ENCODE results near the gene HYOU1. TPM values are rescaled to one million over a fixed set of nuclear protein-coding genes. Genes with fewer than 3 reads are reported as not detected.

Gene HYOU1
- total RNA-seq, 2 experiments from 2014 or later = 76.5 to 81.4 TPM

- peak in 1 of 14 experiments; percentile 41 for DNase-seq
- peak overlapping the region; percentile 74 to 81 for H3K27ac ChIP-seq (ENCODE audit: low read depth in 1 of 2, low read length in 2 of 2)
- Mint-ChIP-seq H3K36me3 (ENCODE audit: low read depth) (peaks cover 37% of the 10 kb centered on the region), H3K9me3 (no peaks in the 10 kb centered on the region), H3K4me1 (ENCODE audit: low read depth) (peaks cover 25% of the 10 kb centered on the region), H3K4me3 (peak overlapping the region; percentile 92), H3K27ac (peak overlapping the region; percentile 88), H3K27me3 (no peaks in the 10 kb centered on the region)
- H3K36me3 ChIP-seq (ENCODE audit: insufficient read depth, low read length) = peaks cover 21% of the 10 kb centered on the region
- intact Hi-C loops (cut with DNase I, micrococcal nuclease) = loop anchor here (1.0 to 5.0 kb wide), 5 partner anchors 9 to 37 kb away; partner anchors contain the start of genes DPAGT1 (in 1 of the 2), HINFP (in 1 of the 2) and HYOU1 (in 1 of the 2)
- POLR2A ChIA-PET = interaction anchor here (1.4 to 5.5 kb wide), 9 partner anchors 9 to 67 kb away, joined by 3 to 60 read pairs (median 12); partner anchors contain the start of genes C2CD2L, DPAGT1, HINFP and HYOU1
- no peak for ATAC-seq (ENCODE audit: poor library complexity)
- peak overlapping the region; percentile 79 for H3K4me3 ChIP-seq (ENCODE audit: low read length)
- H3K27me3 ChIP-seq (ENCODE audit: control insufficient read depth in 1 of 2, insufficient read depth in 2 of 2, low read length in 2 of 2) = no peaks in the 10 kb centered on the region
- H3K4me1 ChIP-seq (ENCODE audit: insufficient read depth, low read length) = peaks cover 26% of the 10 kb centered on the region
- CTCF ChIA-PET = interaction anchor here (0.6 to 1.8 kb wide), 4 partner anchors 10 to 55 kb away, joined by 3 to 8 read pairs (median 6); partner anchors contain the start of genes DPAGT1 and VPS11
- no peaks in the 10 kb centered on the region for H3K9me3 ChIP-seq (ENCODE audit: control insufficient read depth in 1 of 2, insufficient read depth in 1 of 2, low read length in 2 of 2)
- no peak for TF ChIP-seq CTCF (IDR thresholded peaks at IDR 0.05)
Measured at GRCh38 chr11:119085437-119085847, 28.4 kb upstream of the HYOU1 start.

DNA sequence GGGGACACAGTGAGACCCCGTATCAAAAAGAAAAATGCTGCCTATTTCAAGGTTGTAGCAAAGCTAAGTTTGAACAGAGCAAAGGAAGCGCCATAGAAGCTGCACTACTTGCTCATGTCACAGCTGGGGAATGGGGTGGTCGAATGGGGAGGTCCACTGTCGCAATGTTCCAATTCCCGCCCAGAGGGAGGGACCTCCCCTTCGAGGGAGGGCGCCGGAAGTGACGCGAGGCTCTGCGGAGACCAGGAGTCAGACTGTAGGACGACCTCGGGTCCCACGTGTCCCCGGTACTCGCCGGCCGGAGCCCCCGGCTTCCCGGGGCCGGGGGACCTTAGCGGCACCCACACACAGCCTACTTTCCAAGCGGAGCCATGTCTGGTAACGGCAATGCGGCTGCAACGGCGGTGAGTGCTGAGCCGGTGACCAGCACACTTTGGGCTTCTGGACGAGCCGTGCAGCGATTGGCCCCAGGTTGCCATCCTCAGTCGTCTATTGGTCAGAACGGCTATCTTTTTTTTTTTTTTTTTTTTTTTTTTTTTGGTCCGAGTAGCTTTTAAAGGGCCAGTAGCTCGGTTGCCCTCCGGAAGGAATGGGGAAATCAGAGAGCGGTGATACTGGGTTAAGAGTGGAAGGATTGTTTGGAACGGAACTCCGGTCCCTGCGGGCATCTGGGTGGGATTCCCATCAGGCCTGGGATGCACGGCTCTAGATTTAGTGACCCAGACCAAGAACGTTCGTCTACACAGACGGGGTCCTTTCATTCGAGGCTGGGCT is 27.8 kb upstream of the HYOU1 start, which contains the start of gene HMBS:
HMBS (plus strand) TSS at position 219 of the 774 bp plus-strand sequence; CDS start at position 372, 153 bp downstream.
- Mint-ChIP-seq H3K27ac (peak within 1 kb of the TSS; percentile 88), H3K27me3 (no peaks in the 10 kb centered on the region), H3K4me1 (ENCODE audit: low read depth) (peaks cover 25% of the 10 kb centered on the region), H3K36me3 (ENCODE audit: low read depth) (peaks cover 43% of the 10 kb centered on the region), H3K4me3 (peak within 1 kb of the TSS; percentile 92), H3K9me3 (no peaks in the 10 kb centered on the region)
- Histone ChIP-seq H3K27ac (ENCODE audit: low read depth in 1 of 2, low read length in 2 of 2) (peak within 1 kb of the TSS; percentile 74 to 81), H3K4me3 (ENCODE audit: low read length) (peak within 1 kb of the TSS; percentile 79), H3K4me1 (ENCODE audit: insufficient read depth, low read length) (peaks cover 26% of the 10 kb centered on the region), H3K27me3 (ENCODE audit: control insufficient read depth in 1 of 2, insufficient read depth in 2 of 2, low read length in 2 of 2) (no peaks in the 10 kb centered on the region), H3K9me3 (ENCODE audit: control insufficient read depth in 1 of 2, insufficient read depth in 1 of 2, low read length in 2 of 2) (no peaks in the 10 kb centered on the region), H3K36me3 (ENCODE audit: insufficient read depth, low read length) (peaks cover 26% of the 10 kb centered on the region)
- intact Hi-C loops (cut with DNase I, micrococcal nuclease) = loop anchor here (1.0 to 5.0 kb wide), 6 partner anchors 9 to 37 kb away; partner anchors contain the start of genes DPAGT1 (in 1 of the 2), HINFP (in 1 of the 2), HYOU1 (in 1 of the 2) and VPS11 (in 1 of the 2)
- peak; percentile 94 for ATAC-seq (ENCODE audit: poor library complexity)
- DNase-seq = peak; percentile 70 to 96 (median 88)
- TF ChIP-seq CTCF (IDR thresholded peaks at IDR 0.05) = no peak
- CTCF ChIA-PET = interaction anchor here (0.6 to 1.8 kb wide), 6 partner anchors 10 to 55 kb away, joined by 3 to 8 read pairs (median 4); partner anchors contain the start of genes DPAGT1, SLC37A4 and VPS11
- POLR2A ChIA-PET = interaction anchor here (0.6 to 5.5 kb wide), 11 partner anchors 10 to 137 kb away, joined by 3 to 60 read pairs (median 9); partner anchors contain the start of genes C2CD2L, CENATAC, DPAGT1 and HINFP

DNA sequence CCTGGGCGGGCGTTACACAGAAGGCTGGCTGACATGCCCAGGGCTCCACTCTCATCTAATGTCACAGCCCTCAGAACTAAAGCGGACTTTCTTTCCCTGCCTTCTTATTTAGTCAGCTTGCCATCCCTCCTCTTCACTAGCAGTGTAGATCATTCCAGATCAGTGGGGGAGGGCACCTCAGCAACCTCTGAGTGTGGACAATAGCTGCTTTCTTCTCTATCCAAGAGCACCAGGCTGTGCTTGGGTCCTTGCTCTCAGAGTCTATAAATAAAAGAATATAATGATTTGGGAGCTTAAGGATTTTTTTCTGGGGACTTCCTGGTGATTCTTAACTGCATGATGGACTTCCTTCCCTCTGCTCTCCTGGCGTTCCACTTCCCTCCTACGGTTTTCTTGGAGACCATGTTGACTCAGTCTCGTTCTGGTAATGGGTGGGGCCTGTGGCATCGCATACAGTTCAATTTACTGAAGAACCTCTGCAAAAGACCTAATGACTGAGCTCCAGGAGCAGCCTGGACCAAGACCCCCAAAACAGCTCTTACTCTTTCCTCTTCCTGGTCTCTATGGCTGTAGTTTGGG is 24.8 kb upstream of the HYOU1 start:
- POLR2A ChIA-PET = interaction anchor here (1.2 to 5.5 kb wide), 2 partner anchors 14 to 25 kb away, joined by 3 to 55 read pairs; partner anchors contain the start of genes HYOU1 and VPS11
- CTCF ChIA-PET = no interaction called here
- Histone ChIP-seq H3K4me1 (ENCODE audit: insufficient read depth, low read length) (peaks cover 20% of the 10 kb centered on the region), H3K36me3 (ENCODE audit: insufficient read depth, low read length) (peaks cover 57% of the 10 kb centered on the region), H3K4me3 (ENCODE audit: low read length) (no peak overlapping the region), H3K27ac (ENCODE audit: low read depth in 1 of 2, low read length in 2 of 2) (no peak overlapping the region), H3K9me3 (ENCODE audit: control insufficient read depth in 1 of 2, insufficient read depth in 1 of 2, low read length in 2 of 2) (no peaks in the 10 kb centered on the region), H3K27me3 (ENCODE audit: control insufficient read depth in 1 of 2, insufficient read depth in 2 of 2, low read length in 2 of 2) (no peaks in the 10 kb centered on the region)
- DNase-seq (no peak), ATAC-seq (ENCODE audit: poor library complexity) (no peak)
- H3K36me3 Mint-ChIP-seq (ENCODE audit: low read depth) = peaks cover 74% of the 10 kb centered on the region
- H3K27ac Mint-ChIP-seq = no peak overlapping the region
- no peak for TF ChIP-seq CTCF (IDR thresholded peaks at IDR 0.05)
- intact Hi-C loops (cut with DNase I, micrococcal nuclease) = loop anchor here in 1 of 2 experiments (1.0 kb wide), 1 partner anchor 14 kb away; the partner anchor contains the start of gene VPS11
- no peaks in the 10 kb centered on the region for H3K27me3 Mint-ChIP-seq
- H3K9me3 Mint-ChIP-seq = no peaks in the 10 kb centered on the region
- H3K4me3 Mint-ChIP-seq = no peak overlapping the region
- H3K4me1 Mint-ChIP-seq (ENCODE audit: low read depth) = peaks cover 17% of the 10 kb centered on the region
